Retinal pigment epithelial cell (primary cell): ENCODE measurements around the gene EPB41L4A.
"Not testable (repeated sequence)": the region's sequence is repeated elsewhere in the genome, so short reads cannot be mapped to it uniquely, and the experiment has no call there.

Experiments used
- DNase-seq: peaks from one replicate; pipeline ENCODE4 v3.0.0-alpha.2; 2010; ENCODE audit warnings: low read depth
- H3K4me3 ChIP-seq: 2 replicates; pipeline ENCODE4 v1.5.1; 2011; ENCODE audit warnings: mild to moderate bottlenecking, low read length, control low read depth, moderate library complexity
- TF ChIP-seq, protein P1 (sequence below): conservative IDR thresholded peaks from 2 replicates; pipeline ENCODE4 v1.5.1; 2011; ENCODE audit warnings: low read depth, low read length, control low read depth, inconsistent platforms

EPB41L4A gene

DNA sequence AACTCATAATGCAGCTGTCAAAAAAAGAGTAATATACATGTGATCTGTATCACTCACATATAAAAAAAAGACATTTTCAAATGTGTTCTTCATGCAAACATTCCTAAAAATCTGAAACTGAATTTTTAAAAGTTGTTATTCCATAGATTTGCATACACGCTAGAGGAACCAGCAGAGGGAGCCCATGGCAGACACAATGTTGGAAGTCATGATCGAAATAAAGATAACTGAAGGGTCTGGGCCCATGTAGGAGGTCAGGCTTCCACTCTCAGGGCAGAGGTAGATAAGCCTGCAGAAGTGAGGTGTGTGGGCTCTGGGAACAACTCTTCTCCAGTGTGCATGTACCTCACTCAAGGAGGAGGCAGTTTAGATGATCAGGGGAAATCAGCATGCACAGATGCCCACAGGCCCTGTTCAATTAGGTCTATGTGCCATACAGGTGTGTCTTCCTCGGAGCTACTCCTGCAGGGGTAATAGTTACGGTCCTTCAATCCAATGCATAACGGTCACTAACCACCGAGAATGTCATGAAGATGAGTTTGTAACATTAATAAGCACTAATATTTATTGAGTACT is 208.6 kb downstream of the EPB41L4A start:
- no peak for DNase-seq
- no peak overlapping the region for H3K4me3 ChIP-seq
- TF ChIP-seq, protein P1, sequence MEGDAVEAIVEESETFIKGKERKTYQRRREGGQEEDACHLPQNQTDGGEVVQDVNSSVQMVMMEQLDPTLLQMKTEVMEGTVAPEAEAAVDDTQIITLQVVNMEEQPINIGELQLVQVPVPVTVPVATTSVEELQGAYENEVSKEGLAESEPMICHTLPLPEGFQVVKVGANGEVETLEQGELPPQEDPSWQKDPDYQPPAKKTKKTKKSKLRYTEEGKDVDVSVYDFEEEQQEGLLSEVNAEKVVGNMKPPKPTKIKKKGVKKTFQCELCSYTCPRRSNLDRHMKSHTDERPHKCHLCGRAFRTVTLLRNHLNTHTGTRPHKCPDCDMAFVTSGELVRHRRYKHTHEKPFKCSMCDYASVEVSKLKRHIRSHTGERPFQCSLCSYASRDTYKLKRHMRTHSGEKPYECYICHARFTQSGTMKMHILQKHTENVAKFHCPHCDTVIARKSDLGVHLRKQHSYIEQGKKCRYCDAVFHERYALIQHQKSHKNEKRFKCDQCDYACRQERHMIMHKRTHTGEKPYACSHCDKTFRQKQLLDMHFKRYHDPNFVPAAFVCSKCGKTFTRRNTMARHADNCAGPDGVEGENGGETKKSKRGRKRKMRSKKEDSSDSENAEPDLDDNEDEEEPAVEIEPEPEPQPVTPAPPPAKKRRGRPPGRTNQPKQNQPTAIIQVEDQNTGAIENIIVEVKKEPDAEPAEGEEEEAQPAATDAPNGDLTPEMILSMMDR, result peak; percentile 80

DNA sequence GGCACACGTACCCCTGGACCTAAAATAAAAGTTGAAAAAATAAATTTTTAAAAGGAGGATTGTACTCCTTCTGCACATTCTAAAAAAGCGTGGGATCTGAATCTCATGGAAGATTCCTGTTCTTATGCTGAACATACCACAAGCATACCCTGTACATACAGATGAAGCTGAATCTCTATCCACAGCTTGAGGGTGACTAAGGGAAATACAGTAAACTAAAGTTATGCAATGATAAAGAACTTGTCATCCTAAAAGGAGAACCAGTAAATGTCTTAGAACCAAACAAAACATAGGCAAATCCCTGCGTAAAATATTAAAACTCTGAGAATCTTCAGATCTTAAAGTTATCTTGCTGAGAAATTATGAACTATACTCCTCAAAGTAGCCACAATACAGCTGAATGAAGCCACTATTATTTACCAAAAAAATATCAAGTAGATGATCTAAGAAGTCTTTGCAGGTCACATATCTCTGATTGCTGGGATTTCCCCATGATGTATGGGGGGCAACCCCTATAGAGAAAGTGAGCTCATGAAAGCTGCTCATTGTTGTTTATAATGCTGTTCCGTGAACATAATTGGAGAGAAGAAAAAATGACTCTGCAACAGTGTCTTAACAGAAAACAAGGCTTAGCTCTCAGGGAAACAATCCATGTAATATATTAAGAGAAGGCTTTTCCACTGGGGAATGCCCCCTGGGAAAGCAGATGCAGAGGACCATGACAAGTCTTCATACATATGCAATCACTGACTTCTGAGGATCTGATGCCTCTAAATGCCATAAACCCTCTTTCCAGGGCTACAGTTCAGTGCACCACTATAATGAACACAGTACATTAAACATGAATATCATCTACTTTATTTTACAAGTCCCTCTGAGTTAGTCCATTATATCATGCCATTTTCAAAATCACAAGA is 210.1 kb downstream of the EPB41L4A start:
- TF ChIP-seq, protein P1, result no peak
- no peak overlapping the region for H3K4me3 ChIP-seq
- DNase-seq, result no peak

DNA sequence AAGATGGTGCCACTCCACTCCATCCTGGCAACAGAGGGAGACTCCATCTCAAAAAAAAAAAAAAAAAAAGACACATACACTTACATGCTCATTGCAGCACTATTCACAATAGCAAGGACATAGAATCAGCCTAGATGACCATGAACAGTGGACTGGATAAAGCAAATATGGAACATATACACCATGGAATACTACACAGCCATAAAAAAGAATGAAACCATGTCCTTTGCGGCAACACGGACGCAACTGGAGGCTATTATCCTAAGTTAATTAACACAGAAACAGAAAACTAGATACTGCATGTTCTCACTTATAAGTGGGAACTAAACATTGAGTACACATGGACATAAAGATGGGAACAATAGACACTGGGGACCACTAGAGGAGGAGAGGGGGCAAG is 210.9 kb downstream of the EPB41L4A start:
- H3K4me3 ChIP-seq, DNase-seq: not testable (repeated sequence)

DNA sequence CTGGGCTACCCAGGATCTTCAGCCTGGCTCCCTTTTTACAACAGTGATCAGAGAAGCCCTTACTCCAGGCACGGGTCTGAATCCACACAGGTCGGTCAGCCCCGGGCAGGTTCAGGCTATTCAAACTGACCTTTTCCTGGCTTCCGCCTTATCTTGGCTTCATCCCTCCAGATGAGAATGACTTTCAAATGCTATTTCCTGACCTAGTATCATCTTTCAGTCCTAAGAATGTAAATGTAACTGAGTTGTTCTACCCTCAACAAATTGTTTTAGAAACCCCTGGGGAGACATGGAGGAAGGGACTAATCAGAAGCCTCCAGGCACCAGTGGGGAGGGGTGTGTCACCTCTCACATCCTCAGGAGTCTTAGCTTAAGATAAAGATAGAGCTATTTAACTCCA is 213.2 kb downstream of the EPB41L4A start:
- no peak overlapping the region for H3K4me3 ChIP-seq
- DNase-seq, result no peak
- TF ChIP-seq, protein P1, result no peak

DNA sequence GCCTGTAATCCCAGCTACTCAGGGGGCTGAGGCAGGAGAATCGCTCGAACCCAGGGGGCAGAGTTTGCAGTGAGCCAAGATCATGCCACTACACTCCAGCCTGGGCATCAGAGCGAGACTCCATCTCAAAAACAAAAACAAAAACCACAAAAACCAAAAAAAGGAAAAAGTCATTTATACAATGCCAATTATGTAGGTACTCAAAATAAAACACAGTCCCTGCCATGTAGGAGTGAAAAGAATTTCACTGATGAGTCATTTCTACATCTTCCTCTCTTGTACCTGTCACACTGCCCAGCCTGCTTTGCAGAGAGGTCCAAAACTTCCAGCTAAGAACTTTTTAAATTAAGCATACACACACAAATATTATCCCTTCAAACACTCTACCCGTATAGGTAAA is 215.8 kb downstream of the EPB41L4A start:
- no peak for DNase-seq
- TF ChIP-seq, protein P1, result no peak
- no peak overlapping the region for H3K4me3 ChIP-seq

DNA sequence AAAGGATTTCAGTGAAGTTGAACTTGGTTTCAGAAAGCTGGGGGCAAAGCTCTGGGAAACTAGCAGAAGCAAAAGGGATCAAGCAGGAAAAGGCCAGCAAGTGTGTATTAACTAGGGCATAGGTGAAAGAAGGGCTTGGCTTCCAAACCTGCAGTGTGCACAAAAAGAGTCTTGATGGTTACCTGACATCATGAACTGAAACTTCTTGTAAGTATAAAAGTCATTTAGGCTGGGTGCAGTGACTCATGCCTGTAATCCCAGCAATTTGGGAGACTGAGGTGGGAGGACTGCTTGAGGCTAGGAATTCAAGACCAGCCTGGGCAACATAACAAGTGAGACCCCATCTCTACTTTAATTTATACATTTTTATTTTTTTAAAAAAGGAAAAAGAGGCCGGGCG is 216.4 kb downstream of the EPB41L4A start:
- no peak for DNase-seq
- TF ChIP-seq, protein P1, result no peak
- no peak overlapping the region for H3K4me3 ChIP-seq

DNA sequence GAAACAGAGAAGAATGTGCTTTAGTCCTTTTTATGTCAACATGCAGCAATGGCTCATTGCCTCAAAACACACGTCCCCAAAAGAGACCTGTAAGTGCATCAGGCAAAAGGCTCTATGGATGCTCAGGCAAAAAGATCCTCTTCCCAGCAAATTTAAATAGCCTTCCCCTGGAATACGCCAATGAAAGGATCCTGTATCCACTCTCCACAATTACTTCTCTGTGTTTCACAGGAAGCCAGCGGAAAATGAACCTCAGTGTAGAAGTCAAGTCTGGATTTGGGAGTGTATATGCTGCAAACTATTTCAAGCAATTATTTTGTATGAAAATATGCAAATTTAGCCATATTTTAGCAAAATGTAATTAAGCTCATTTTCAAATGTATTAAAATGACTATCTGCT is 217.9 kb downstream of the EPB41L4A start:
- no peak overlapping the region for H3K4me3 ChIP-seq
- TF ChIP-seq, protein P1, result no peak
- DNase-seq, result no peak
